VCaP (cell line): ENCODE results near the gene FMNL2.

Experiments used
- H3K27ac ChIP-seq: fragments of 450-650 bp; 2 replicates; pipeline ENCODE4 v1.5.1; 2017
- CTCF ChIP-seq: fragments of 450-650 bp; conservative IDR thresholded peaks from 2 replicates; pipeline ENCODE4 v1.5.1; 2017; ENCODE audit warnings: mild to moderate bottlenecking, moderate library complexity

FMNL2 gene

GRCh38 chr2:152342259-152343046 is 7.5 kb downstream of the FMNL2 start:
- no peak for TF ChIP-seq CTCF
- no peak overlapping the region for H3K27ac ChIP-seq

- TF ChIP-seq CTCF, result no peak
- H3K27ac ChIP-seq, result no peak overlapping the region
These were observed 8.5 kb downstream of the FMNL2 start for GRCh38 chr2:152343426-152343825.

- no peak overlapping the region for H3K27ac ChIP-seq
- TF ChIP-seq CTCF, result no peak
These were observed 9.7 kb downstream of the FMNL2 start for GRCh38 chr2:152344579-152345195.

- no peak overlapping the region for H3K27ac ChIP-seq
- no peak for TF ChIP-seq CTCF
These were observed 12.1 kb downstream of the FMNL2 start for GRCh38 chr2:152347076-152347475.

- TF ChIP-seq CTCF, result no peak
- no peak overlapping the region for H3K27ac ChIP-seq
These were observed 13.4 kb downstream of the FMNL2 start for GRCh38 chr2:152348388-152348787.

- TF ChIP-seq CTCF, result no peak
- no peak overlapping the region for H3K27ac ChIP-seq
These were observed 14.4 kb downstream of the FMNL2 start for GRCh38 chr2:152349416-152349815.

- TF ChIP-seq CTCF, result no peak
- no peak overlapping the region for H3K27ac ChIP-seq
These were observed 15.2 kb downstream of the FMNL2 start for GRCh38 chr2:152350155-152350679.
